Epithelial cell of esophagus (primary cell): ENCODE data around the gene CRYBG1.
A peak's percentile ranks its signal among the peaks of the same experiment; 100 is the strongest.
"Not testable (repeated sequence)": the region's sequence is repeated elsewhere in the genome, so short reads cannot be mapped to it uniquely, and the experiment has no call there.

Experiments used
- DNase-seq: peaks from one replicate; pipeline ENCODE4 v3.0.0; 2010; ENCODE audit warnings: low read depth
- H3K4me3 ChIP-seq: 2 replicates; pipeline ENCODE4 v1.5.1; 2011; ENCODE audit warnings: mild to moderate bottlenecking, low read length, control low read depth
- TF ChIP-seq, protein P1 (sequence below): IDR thresholded peaks from 2 replicates; pipeline ENCODE4 v1.5.1; 2011; ENCODE audit warnings: low read depth, mild to moderate bottlenecking, low read length, control low read depth, inconsistent platforms; ENCODE audit not compliant: insufficient read depth; ENCODE audit errors: missing control alignments

CRYBG1 gene

DNA sequence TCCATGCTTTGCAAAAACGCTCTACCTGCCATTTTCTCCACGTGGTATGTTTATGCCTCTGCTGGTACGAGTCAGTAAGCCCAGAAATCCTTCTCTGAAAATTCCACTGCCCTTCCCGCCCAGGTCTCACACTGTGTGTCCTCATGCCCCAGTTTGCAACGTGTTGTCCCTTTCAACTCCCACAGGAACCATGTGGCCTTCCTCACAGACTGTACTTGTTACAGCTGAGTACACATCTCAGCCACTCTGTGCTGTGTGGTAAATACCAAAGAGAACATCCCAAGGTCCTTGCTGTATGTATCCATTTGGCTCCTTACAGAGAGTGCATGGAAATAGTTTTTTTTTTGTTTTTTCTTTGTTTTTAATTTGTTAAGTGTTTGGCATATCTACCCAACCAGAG, 211.9 kb downstream of the CRYBG1 start:
- TF ChIP-seq, protein P1, sequence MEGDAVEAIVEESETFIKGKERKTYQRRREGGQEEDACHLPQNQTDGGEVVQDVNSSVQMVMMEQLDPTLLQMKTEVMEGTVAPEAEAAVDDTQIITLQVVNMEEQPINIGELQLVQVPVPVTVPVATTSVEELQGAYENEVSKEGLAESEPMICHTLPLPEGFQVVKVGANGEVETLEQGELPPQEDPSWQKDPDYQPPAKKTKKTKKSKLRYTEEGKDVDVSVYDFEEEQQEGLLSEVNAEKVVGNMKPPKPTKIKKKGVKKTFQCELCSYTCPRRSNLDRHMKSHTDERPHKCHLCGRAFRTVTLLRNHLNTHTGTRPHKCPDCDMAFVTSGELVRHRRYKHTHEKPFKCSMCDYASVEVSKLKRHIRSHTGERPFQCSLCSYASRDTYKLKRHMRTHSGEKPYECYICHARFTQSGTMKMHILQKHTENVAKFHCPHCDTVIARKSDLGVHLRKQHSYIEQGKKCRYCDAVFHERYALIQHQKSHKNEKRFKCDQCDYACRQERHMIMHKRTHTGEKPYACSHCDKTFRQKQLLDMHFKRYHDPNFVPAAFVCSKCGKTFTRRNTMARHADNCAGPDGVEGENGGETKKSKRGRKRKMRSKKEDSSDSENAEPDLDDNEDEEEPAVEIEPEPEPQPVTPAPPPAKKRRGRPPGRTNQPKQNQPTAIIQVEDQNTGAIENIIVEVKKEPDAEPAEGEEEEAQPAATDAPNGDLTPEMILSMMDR: no peak
- no peak for DNase-seq
- no peak overlapping the region for H3K4me3 ChIP-seq

DNA sequence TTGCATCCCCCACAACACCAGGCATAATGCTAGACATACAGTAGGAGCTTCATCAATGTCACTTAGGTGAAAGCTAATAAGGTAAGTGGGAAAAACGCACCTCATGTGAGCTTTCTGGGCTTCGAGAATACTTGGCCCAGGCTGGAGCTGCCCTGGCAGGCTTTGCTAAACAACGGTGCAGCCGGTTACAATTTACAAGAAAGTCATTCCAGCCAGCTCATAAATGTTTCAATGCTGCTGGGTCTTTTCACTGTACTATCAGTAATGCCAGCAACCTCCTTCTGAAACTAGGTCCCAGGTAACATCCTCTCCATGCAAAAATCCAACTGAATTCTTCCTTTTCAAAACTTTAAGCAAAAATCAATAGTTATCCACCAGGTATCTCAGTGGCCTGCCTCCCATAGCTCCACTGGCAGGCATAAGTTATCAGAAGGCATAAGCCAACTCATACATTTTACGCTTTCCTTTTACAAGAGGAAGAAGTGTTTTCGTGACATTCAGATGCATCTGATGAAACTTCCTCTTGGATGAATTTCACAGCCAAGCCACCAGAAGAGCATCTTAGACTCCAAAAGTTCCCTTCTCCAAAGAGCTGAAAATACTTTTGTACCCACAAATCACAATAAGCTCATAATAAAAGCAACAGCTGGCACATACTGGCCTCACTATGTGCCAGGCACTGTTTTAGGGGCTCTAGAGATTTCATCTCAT, 212.5 kb downstream of the CRYBG1 start:
- no peak for DNase-seq
- no peak overlapping the region for H3K4me3 ChIP-seq
- TF ChIP-seq, protein P1: no peak

- TF ChIP-seq, protein P1: no peak
- no peak overlapping the region for H3K4me3 ChIP-seq
- peak; percentile 36 for DNase-seq
Observed at GRCh38 chr6:106574741-106575458, 214.4 kb downstream of the CRYBG1 start.

GRCh38 chr6:106579281-106579680, 218.8 kb downstream of the CRYBG1 start:
- H3K4me3 ChIP-seq: no peak overlapping the region
- TF ChIP-seq, protein P1: no peak
- no peak for DNase-seq

DNA sequence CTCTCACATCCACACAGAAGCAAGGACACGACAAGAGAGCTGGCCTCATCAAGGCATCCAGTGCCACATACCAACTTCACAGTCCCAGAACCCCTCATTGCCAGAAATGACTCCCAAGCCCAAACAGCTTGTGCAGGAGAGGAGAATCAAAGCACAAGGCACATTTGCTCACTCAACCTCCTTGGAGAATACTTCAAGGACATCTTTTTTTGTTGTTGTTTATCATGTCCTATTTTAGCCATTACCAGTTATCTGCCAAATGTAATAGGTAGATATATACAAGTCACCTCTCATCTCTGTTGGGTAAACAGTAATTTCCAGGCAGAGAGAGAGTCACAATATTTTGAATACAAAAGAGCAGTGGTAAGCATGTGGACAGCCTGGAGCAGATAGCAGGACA, 221.0 kb downstream of the CRYBG1 start:
- H3K4me3 ChIP-seq: no peak overlapping the region
- no peak for DNase-seq
- TF ChIP-seq, protein P1: no peak

DNA sequence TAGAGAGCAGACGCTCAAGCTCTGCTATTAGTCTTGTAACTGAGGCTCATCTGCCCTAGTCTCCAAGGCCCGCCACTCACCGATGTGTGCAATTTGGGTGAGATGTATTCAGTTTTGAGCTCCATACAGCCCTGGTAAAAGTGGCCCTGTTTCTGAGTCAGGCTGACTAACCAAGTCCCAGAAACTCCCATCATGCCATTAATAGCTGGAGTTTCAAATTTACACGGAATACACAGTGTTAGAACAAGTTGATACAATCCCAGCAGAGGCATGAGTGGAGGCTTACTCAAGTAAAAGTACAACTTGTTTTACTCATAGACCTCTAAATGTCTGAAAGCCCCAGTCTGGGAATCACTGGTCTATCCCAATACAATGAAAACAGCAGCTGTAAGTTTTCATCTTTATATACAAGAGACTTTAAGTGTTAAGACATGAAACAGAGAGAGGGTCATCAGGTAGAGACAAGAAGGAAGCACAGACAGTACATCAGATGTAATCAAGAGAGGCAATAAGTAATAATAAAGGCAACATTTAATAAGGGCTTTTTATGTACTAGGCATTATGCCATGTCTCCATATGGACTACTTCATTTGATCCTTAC, 226.4 kb downstream of the CRYBG1 start:
- DNase-seq: peak; percentile 89
- TF ChIP-seq, protein P1: no peak

GRCh38 chr6:106588937-106589336, 228.4 kb downstream of the CRYBG1 start:
- H3K4me3 ChIP-seq, DNase-seq: not testable (repeated sequence)

More for the DNA sequence above, 226.4 kb downstream of the CRYBG1 start:
- no peak overlapping the region for H3K4me3 ChIP-seq
